Fibroblast of gingiva (primary cell): ENCODE measurements around the gene CARD11.
"Not testable (repeated sequence)": the region's sequence is repeated elsewhere in the genome, so short reads cannot be mapped to it uniquely, and the experiment has no call there.

Source experiments
- DNase-seq: peaks from one replicate; pipeline ENCODE4 v3.0.0-alpha.2; 2011; ENCODE audit warnings: low read depth

Gene CARD11

DNA sequence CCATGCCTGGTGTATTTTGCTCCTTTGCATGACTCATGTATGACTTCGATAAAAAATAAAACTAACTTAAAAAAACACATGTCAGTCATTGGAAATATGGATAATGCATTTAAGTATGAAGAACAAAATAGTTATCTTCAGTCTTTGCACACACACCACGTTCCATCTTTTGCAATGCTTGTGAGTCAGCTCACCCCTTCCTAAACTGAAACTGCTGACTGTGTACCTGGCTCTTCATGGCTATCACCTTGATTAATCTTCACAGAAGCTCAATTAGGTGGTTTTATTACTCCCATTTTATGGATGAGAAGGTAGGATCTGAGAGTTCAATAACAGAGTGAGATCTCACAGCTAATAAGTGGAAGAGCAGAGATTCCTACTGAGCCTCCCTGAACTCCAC is 79.5 kb downstream of the CARD11 start:
- DNase-seq = no peak

DNA sequence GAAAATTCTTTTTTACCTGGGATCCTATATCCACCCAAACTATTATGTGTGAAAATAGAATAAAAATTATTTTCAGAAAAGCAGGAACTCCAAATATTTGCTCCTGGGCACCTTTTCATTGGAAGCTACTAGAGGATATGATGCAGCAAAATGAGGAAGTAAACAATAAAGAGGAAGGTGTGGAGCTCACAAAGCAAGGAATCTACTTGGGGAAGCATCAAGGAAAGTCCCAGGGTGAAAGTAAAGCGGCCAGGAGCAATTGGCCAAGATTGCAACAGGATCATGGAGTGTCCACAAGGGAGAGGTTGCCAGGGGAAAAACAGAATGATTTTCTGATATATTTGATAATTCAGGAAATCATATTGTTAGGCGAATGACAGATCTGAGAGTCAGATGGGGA is 80.8 kb downstream of the CARD11 start:
- DNase-seq = no peak

DNA sequence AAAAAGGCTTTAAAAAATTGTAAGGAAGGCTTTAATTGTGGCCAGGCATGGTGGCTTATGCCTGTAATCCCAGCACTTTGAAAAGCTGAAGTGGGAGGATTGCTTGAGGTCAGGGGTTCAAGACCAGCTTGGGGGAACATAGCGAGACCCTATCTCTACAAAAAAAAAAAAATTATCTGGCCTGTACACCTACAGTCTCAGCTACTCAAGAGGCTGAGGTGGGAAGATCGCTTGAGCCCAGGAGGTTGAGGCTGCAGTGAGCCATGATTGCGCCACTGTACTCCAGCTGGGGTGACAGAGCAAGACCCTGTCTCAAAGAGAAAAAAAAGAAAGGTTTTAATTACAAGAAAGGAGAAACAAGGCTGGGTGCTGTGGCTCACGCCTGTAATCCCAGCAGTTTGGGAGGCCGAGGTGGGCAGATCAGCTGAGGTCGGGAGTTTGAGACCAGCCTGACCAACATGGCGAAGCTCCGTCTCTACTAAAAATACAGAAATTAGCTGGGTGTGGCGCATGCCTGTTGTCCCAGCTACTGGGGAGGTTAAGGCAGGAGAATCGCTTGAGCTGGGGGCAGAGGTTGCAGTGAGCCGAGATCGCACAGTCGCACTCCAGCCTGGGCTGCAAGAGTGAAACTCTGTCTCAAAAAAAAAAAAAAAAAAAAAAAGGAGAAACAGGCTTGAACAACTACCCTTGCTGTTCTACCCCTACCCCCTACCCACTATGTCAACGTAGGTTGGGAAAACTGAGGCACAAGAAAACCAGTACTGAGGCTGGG is 83.7 kb downstream of the CARD11 start:
- DNase-seq = no peak

DNA sequence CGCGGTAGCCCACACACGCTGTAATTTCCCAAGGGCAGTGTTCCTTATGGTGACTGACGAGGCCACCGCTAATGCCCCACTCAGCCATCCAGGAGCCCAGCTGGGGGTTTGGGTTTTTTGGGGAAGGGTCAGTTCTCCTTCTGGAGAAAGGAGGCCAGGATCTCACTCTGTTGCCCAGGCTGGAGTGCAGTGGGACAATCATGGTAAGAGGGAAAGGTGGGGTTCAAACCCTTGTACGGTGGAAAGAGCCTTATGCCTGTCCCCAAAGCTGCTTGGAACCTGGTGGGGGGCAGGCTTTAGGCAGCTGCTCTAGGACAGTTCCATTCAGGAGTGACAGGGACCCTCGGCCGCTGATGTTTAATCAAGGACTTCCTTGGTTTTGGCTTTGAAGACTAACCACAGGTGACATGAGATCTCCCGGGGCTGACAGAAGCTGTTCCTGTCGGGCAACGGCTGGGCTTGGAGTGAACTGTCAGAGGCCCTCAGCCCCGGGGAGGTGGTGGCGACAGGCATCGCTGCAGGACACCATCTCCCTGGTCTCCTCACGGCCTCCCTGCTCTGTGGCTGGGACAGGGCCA is 84.5 kb downstream of the CARD11 start:
- DNase-seq = no peak

DNA sequence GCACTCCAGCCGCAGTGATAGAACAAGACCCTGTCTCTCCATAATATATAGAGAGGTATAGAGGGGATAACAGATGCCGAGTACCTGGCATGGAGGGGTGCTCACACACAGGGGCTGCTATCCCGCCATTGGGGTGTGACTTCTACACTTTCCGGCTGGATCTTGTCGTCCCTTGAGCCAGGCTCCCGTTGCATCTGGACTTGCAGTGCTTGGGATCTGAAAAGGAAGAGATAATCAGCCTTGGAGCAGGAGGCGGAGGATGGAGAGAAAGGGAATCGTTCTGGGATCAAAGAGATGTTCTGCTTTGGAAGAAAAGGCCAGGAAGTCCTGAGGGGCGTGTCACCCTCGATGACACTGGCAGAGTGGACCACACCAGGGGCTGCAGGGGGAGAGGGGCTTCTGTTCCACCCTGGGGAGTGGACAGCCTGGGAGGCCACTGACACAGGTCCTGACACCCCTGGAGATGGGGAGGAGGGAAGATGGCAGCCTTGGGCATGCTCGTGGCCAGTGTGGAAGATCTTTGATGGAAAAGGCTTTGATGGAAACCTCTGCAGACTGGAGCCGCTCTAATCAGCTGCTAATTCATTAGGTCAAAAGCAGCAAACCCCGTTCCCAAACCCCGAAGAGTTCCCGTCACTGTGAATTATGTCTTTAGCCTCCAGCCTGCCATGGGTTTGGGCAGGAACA is 85.1 kb downstream of the CARD11 start:
- DNase-seq = no peak

DNA sequence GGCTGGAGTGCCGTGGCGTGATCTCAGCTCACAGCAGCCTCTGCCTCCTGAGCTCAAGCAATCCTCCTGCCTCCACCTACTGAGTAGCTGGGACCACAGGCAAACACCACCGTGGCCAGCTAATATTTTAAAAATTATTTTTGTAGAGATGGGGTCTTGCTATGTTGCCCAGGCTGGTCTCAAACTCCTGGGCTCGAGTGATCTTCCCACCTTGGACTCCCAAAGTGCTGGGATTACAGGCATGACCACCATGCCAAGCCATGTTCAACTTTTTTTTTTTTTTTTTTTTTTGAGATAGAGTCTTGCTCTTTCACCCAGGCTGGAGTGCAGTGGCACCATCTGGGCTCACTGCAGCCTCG is 86.3 kb downstream of the CARD11 start:
- DNase-seq = not testable (repeated sequence)

DNA sequence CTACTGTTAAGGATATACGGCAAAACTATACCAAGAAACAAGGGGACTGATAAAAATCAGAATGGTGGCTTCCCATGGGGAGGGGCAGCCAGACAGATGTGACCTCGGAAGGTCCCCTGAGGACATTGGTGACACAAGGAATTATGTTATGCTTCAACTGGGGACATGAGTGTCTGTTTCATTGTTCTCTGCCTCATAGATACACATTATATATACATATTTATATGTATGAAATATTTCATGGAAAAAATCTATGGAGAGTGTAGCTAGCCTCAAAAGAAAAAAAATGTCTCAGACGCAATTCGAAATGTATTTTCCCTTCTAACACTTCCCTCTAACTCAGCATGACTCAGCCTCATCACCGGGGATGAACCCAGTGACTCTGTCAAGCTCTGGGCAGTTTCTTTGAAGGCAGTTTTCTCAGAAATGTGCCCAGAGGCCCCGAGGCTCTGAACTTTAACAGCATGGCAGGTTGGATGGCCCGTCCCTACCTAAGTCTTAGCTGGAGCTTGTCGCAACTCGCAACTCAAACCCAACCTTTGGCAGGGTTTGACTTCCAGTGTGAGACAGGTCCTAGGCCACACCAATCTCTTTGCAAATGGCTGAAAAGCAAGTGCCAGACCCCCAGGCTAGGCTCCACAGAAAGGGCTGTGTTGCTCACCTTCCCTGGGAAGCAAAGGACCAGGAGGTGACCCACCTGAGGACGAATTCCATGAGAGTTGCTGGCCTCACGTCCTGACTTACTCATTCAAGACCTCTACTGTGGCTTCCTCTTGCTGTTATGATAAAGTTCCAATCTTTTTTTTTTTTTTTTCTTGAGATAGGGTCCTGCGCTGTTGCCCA is 86.9 kb downstream of the CARD11 start:
- DNase-seq = no peak

DNA sequence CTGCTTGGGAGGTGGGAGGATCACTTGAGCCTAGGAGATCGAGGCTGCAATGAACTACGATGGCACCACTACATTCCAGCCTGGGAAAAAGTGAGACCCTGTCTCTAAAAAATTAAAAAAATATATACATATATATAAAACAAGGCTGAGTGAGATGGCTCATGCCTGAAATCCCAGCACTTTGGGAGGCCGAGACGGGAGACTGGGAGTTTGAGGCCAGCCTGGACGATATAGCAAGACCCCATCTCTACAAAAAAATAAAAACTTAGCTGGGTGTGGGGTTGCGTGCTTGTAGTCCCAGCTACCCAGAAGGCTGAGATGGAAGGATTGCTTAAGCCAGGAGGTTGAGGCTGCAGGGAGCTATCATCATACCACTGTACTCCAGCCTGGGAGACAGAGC is 87.6 kb downstream of the CARD11 start:
- no peak for DNase-seq

DNA sequence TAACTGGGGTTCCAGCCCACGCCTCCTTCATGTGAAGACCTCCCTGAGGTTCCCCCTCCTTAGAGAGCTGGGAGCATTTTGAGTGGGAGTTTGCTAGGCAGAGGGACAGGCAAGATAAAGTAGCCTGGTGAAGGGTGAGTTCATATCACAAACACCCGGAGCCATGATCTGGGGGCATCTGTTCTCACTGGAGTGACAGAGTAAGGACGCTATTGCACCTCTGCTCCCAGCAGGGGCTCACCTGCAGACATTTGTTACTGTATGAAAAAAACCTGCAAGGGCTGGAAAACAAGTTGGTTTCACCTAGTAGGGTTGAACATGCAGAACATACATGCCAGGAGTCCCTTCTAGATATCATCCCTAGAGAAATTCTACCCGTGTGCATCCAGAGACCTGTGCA is 88.4 kb downstream of the CARD11 start:
- DNase-seq = no peak

DNA sequence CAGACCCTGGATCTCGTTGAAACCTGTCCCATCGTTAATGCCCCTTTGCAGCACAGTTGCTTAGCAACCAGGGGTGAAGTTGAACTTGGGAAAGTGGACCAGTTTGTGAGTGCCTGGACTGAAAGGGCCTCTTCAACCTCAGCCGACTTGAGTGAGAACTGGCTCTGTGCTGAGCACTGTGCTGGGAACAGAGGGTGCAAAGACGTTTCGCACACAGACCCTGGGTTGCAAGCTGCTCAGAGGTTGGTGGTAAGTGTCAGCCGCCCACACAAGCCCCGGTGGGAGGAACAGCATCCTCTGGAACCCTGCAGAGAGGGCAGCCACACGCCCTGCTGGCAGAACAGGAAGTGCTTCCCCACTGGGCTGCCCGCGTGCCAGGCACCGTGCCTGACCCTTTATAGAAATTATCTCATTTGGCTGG is 89.2 kb downstream of the CARD11 start:
- DNase-seq = no peak

DNA sequence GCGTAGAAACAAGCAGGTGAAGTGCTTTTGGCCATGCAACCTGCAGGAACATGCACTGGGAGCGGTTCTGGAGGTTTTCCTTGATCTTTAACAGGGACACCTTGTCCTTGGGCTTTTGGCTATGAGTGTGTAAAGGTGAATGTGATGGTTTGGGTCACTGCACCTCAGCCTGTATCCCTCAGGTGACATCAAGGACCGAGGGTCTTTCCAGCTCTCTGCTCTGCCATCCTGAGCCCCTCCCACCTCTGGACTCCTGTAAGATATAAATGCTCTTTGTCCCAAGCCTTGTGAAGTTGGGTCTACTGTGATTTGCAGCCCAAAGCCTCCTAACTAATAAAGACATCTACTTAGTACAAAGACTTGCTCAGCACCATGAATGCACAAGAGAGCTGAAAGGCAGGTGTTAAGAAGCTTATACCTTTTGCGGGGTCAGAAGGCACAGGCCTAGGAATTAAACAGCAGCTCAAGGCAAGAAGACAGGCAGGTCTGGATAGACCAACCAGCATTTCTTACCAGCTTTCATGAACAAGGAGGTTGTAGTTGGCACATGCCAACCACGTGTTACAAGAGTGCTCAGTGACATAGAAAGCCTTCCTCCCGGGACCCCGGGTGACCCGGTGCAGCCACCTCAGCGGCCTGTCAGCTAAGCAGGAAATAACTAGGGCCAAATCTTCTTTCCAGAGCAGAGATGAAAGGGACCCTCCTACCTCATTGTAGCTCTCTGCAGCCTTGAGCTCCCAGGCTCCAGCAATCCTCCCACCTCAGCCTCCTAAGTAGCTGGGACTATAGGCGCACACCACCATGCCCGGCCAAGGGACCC is 89.9 kb downstream of the CARD11 start:
- DNase-seq = no peak

DNA sequence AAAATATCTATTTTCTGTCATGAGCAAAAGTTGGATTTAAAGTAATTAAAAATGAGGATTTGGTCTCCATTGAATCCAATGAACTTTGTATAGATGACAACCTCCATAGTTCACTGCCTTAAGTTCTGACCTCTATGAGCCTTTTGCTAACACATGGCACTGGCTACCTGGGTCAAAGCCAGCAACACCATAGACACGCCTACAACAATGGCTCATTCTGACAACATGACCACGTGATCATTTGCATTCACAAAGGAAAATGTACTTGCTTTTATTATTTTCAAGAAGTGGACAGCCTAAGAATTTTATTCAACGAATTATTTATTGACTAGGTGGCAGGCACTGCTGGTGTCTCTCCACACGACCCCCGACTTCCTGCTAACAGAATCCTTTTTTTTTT is 90.6 kb downstream of the CARD11 start:
- no peak for DNase-seq

DNA sequence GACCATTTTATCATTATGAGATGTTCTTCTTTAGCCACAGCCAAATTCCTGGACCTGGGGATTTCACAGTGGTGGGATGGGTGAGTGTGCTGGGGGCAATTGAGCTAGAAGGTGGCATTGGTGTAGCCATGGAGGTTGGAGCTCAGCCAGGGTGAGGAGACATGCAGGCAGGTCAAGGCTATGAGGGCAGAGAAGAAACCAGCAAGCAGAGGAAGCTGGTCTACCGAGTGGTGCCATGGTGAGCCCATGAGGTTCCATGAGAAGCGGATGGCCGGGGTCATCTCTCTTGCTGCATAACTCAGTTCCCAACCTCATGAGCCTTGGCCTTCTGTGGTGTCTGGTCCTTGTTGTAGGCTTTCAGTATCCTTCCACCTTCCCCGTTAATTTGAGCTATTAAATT is 91.4 kb downstream of the CARD11 start:
- DNase-seq = no peak

DNA sequence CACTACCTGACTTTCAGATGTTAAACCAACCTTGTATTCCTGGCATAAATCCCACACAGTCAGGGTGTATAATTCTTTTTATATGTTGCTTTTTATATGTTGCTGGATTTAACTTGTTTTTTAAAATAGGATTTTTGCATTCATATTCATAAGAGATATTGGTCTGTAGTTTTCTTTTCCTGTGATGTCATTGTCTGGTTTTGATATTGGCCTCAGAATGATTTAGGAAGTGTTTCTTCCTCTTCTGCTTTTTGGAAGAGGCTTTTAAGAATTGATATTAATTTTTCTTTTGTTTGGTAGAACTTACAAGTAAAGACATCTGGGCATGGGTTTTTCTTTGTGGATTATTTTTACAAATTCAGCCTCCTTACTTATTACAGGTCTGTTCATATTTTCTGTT is 93.1 kb downstream of the CARD11 start:
- no peak for DNase-seq

DNA sequence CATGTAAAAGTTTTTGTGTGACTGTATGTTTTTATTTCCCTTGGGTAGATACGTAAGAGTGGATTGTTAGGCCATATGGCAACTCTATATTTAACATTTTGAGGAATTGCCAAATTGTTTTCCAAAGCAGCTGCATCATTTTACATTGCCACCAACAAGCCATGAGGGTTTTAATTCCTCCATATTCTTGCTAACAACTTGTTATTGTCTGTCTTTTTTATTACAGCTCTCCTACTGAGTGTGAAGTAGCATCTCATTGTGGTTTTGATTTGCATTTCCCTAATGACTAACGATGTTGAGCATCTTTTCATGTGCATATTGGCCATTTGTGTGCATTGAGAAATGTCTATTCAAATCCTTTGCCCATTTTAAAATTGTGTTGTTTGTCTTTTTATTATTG is 94.9 kb downstream of the CARD11 start:
- no peak for DNase-seq

DNA sequence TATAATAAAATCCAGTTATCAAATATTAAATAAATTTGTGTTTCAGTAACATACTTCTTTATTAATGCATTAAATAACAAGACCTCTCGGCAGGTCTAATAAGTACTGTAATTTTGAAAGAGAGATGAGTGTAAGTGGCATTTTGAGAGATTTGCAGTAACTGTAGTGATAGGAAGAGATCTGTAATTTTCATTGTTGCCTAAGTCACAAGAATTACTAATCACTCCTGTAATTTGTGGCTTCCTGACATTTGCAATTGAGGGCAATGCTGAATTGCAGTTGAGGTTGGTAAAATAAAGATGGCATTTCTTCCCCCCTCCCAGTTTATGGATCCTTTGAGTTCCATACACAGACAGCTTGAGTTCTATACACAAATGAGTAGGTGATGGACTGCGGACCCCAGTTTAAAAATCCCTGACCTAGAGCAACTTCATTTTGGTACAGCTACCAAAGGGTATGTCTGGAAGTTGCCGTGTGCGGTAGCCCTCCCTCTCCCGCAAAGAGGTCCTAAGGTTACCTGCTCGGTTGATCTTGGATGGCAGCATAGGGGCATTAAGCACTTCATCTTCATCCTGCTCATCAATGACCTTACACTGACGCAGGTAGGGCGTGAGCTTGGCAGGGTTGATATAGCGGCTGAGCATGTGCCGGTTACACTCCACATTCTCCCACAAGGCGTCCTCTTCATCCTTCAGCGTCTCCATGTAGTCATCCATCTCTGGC is 96.4 kb downstream of the CARD11 start:
- no peak for DNase-seq

DNA sequence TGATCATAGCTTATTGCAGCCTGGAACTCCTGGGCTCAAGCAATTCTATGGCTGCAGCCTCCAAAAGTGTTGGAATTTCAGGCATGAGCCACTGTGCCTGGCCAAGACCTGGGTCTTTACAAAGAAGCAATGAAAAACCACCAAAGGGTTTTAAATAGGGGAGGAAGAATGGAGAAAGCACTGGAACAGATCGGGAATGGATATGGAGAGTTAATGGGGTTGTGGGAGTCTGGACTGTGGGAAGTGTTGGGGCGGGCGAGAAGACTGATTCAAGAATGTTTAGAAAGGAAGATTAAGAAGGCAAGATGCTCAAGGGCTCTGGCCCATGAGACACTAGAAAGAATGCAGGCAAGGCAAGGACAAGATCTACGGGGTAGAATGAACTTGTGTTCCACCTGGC is 98.5 kb downstream of the CARD11 start:
- DNase-seq = no peak

DNA sequence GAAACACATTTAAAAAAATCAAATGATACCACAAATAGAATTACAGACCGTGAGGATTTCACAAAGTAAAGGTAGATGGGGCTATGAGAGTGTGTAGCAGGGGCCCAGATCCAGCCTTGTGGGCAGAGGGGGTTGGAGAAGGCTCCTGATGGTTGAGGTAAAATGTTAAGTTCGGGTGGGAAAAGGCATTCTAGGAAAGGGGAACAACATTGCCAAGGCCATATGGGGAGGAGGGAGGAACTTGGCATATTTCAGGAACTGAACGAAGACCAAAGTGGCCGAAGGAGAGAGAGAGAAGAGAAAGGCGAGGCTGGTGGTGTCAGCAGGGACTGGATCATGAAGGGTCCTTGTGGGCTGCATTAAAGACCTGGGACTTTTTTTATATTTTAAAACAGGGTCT is 98.9 kb downstream of the CARD11 start:
- no peak for DNase-seq

DNA sequence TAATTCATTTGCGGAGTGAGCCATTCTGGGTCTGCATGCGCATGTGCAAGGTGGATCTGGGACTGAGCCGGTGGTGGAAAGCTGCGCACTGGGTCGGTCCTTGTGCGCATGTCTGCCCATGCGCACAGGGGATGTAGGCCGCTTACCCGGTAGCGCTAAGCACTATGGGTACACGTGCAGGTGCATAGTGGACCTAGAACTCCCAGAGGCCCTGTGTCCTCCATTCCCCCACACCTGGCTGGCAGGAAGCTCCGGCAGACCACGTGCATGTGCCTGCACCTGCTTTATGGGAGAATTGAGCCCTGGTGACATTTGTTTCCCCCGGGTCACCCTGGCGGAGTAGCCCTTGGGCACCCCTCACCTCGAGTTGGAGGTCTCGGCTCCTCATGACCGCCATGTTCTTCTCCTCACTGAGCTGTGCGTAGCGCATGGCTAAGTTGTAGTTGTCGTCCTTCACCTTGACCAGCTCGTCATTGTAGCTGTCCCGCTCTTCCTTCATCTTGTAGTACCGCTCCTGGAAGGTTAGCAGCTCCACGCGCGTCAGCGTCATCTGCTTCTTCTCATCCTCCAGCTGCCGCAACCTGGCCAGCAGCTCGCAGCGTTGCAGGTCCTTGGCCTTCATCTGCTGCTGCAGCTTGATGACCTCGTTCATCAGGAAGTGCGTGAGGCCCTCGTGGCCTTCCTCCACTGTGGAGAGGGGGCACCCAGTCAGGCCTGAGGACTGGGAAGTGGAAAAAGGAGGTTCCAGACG is 99.6 kb downstream of the CARD11 start:
- DNase-seq = no peak

DNA sequence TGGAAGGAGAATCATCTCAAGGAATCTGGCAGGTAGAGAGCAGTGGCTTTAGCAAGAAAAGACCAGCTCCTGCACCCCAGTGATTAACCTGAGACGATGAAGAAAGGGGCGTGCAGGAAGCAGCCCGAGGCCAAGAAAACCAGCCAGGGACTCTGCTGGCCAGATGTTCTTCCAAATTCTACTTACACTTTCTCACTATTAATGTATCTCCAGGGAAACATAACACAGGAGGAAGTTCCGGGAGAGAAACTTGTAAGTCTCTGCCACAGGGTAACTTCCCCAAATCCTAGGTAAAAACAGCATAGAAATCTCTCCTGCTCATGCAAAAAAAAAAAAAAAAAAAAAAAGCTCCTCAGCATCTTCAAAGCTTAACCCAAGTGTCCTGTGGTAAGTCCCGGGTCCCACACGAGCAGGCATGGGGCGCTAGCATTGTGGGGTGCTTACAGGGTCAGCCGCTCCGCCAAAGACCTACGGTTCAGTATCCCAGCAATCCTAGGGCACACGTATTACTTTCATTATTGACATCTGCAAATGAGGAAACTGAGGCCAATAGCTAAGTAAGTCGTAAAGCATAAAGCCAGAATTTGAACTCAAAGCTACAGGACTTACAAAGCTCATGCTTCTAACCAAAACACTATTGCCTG is 102.3 kb downstream of the CARD11 start:
- DNase-seq = no peak
